ENCODE measurements around the gene AVPR1B.

DNA sequence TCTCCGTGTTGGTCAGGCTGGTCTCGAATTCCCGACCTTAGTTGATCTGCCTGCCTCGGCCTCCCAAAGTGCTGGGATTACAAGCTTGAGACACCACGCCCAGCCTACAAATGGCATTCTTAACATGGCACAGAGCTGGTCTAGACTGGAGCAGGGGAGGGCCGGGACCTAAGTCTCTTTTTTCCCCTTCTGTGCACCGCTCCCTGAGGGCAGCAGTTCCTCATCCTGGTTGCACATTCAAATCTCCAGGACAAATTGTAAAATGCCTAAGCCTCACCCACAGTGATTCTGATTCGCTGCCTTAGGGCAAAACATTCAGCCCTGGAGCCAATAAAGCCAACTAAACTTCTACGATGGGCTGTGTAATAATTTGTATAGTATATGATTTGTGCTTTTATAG lies 10.1 kb upstream of the AVPR1B start:
- TF ChIP-seq, protein P1, sequence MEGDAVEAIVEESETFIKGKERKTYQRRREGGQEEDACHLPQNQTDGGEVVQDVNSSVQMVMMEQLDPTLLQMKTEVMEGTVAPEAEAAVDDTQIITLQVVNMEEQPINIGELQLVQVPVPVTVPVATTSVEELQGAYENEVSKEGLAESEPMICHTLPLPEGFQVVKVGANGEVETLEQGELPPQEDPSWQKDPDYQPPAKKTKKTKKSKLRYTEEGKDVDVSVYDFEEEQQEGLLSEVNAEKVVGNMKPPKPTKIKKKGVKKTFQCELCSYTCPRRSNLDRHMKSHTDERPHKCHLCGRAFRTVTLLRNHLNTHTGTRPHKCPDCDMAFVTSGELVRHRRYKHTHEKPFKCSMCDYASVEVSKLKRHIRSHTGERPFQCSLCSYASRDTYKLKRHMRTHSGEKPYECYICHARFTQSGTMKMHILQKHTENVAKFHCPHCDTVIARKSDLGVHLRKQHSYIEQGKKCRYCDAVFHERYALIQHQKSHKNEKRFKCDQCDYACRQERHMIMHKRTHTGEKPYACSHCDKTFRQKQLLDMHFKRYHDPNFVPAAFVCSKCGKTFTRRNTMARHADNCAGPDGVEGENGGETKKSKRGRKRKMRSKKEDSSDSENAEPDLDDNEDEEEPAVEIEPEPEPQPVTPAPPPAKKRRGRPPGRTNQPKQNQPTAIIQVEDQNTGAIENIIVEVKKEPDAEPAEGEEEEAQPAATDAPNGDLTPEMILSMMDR (IDR thresholded peaks at IDR 0.05; ENCODE audit: extremely low read depth in 1 of 2, insufficient read depth in 1 of 2, low read depth in 1 of 2, low read length in 2 of 2) = no peak
- TF ChIP-seq JUN (IDR thresholded peaks at IDR 0.05; ENCODE audit: borderline replicate concordance, insufficient read depth, insufficient read length, low read depth) (no peak), POLR2A (IDR thresholded peaks at IDR 0.05; ENCODE audit: low read depth, low read length) (no peak), POLR2AphosphoS5 (IDR thresholded peaks at IDR 0.05; ENCODE audit: insufficient read depth, low read depth, low read length) (no peak), EZH2 (IDR thresholded peaks at IDR 0.05; ENCODE audit: borderline replicate concordance, low read depth, low read length, severe bottlenecking) (no peak)

Measured in endothelial cell of umbilical vein (primary cell).